ENCODE data around the gene KRT3.

DNA sequence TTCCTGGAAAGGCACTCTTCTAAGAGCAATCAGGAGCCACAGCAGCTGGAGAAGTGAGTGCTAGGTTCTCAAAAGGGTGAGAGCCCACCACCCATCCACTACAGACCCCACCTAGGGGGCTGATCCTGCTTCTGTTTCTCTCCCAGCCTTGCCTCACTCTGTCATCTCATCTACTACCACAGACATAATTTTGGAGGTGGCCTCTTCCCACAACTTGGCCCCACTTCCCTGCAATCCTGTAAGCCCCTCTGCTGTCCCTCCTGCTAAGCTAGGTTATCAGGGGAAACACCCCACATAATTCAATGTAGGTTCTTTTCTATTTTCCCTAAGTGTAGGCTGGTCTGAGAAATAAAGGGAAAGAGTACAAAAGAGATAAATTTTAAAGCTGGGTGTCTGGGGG, 35.3 kb downstream of the KRT3 start:
- TF ChIP-seq, protein P1, sequence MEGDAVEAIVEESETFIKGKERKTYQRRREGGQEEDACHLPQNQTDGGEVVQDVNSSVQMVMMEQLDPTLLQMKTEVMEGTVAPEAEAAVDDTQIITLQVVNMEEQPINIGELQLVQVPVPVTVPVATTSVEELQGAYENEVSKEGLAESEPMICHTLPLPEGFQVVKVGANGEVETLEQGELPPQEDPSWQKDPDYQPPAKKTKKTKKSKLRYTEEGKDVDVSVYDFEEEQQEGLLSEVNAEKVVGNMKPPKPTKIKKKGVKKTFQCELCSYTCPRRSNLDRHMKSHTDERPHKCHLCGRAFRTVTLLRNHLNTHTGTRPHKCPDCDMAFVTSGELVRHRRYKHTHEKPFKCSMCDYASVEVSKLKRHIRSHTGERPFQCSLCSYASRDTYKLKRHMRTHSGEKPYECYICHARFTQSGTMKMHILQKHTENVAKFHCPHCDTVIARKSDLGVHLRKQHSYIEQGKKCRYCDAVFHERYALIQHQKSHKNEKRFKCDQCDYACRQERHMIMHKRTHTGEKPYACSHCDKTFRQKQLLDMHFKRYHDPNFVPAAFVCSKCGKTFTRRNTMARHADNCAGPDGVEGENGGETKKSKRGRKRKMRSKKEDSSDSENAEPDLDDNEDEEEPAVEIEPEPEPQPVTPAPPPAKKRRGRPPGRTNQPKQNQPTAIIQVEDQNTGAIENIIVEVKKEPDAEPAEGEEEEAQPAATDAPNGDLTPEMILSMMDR (IDR thresholded peaks at IDR 0.05 in 2 of 3, conservative IDR thresholded peaks at IDR 0.05 in 1 of 3; ENCODE audit: borderline replicate concordance in 1 of 3, insufficient read depth in 1 of 3, low read depth in 2 of 3, low read length in 2 of 3): no peak
- TF ChIP-seq SP1 (IDR thresholded peaks at IDR 0.05; ENCODE audit: low read depth): no peak
- no peak for TF ChIP-seq EZH2 (IDR thresholded peaks at IDR 0.05)
- TF ChIP-seq, protein P2, sequence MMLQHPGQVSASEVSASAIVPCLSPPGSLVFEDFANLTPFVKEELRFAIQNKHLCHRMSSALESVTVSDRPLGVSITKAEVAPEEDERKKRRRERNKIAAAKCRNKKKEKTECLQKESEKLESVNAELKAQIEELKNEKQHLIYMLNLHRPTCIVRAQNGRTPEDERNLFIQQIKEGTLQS (IDR thresholded peaks at IDR 0.05): no peak
- no peak for TF ChIP-seq EZH2phosphoT487 (IDR thresholded peaks at IDR 0.05; ENCODE audit: borderline replicate concordance)

Data from HCT116 (cell line).